NT2/D1 (cell line): ENCODE measurements around the gene TUBA4B.

Source experiments
- SUZ12 ChIP-seq: IDR thresholded peaks from 2 replicates; pipeline ENCODE4 v1.6.1; 2011; ENCODE audit not compliant: insufficient read length, insufficient read depth; ENCODE audit errors: extremely low read depth
- YY1 ChIP-seq: IDR thresholded peaks from 2 replicates; pipeline ENCODE4 v1.6.1; 2011; ENCODE audit not compliant: insufficient read length, insufficient read depth
- ZNF274 ChIP-seq: IDR thresholded peaks from 2 replicates; pipeline ENCODE4 v1.6.1; 2011; ENCODE audit warnings: mild to moderate bottlenecking, low read depth, low read length

DNA sequence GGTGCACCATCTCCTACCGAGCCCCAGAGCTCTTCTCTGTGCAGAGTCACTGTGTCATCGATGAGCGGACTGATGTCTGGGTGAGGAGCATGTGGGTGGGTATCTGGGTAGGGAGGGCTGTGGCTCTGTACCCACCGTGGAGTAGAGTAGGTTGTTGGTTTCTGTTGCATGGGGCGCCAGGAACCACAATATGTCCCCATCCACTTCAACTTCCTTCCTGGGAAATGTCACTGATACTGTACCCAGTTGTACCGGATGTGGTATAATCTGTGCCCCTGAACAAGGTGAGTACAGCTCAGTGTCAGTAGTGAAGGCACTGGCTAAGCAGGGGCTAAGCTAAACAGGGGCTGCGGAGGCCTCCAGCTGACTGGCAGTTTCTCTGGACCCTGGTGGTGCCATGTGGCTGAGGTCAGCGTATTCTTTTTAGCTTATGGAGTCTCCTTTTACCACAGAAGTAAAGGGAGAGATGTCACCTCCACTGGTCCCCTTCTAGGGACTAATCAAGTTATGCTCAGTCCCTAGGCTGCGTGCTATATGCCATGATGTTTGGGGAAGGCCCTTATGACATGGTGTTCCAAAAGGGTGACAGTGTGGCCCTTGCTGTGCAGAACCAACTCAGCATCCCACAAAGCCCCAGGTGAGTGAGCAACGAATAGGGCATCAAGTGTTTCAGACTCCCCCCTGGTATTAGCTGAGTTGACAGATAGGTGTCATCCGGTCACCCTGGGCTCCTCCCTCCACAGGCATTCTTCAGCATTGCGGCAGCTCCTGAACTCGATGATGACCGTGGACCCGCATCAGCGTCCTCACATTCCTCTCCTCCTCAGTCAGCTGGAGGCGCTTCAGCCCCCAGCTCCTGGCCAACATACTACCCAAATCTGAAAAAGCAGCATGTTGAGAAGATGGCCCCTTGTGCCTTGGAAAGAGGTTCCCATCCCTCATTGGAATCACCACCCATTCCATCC lies 5.1 kb upstream of the TUBA4B start:
- TF ChIP-seq ZNF274, result no peak
- no peak for TF ChIP-seq YY1
- TF ChIP-seq SUZ12, result no peak
